ENCODE measurements around the gene TLL2.
"Not testable (repeated sequence)": the region's sequence is repeated elsewhere in the genome, so short reads cannot be mapped to it uniquely, and the experiment has no call there.

The TLL2 gene

DNA sequence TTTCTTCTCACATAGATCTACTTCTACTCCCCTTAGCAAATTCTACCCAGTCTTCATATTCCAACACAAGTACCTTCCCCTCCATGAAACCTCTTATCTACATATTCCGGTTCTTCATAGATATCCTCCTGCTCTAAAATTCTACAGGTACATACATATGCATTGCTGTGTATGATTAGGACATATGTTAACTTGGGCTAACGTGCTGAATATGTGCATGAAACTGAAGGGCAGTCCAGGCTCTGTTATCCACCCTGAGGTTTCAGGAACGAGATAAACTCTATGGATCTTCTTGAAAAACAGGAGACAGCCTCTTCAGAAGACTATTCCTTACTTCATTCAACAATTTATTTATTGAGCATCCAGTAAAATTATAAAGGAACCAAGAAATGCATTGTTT, 41.6 kb upstream of the TLL2 start:
- TF ChIP-seq NFRKB (IDR thresholded peaks at IDR 0.05) (no peak), LEF1 (IDR thresholded peaks at IDR 0.05; ENCODE audit: borderline replicate concordance) (no peak), SP1 (IDR thresholded peaks at IDR 0.05) (no peak)
- POLR2A ChIA-PET: no interaction called here
- CTCF ChIA-PET: no interaction called here
- no peak for DNase-seq (ENCODE audit: extremely low spot score)

DNA sequence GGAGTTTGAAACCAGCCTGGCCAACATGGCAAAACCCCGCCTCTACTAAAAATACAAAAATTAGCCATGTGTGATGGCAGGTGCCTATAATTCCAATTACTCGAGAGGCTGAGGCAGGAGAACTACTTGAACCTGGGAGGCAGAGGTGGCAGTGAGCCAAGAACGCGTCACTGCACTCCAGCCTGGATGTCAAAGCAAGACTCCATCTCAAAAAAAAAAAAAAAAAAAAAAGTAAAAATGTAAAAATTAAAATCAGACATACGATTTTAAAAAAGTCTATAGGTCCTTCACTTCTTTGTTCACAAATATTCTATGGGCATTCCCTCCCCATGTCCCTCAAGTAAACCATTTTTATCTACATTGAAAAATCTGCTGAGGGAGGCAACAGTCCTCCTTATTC, 34.9 kb upstream of the TLL2 start:
- no peak for DNase-seq (ENCODE audit: extremely low spot score)
- ChIA-PET POLR2A (no interaction called here), CTCF (no interaction called here)
- no peak for TF ChIP-seq FOXM1 (IDR thresholded peaks at IDR 0.05; ENCODE audit: borderline replicate concordance)
- no peak for TF ChIP-seq SUZ12 (IDR thresholded peaks at IDR 0.05)
- no peak for TF ChIP-seq FOXA1 (IDR thresholded peaks at IDR 0.05)
- TF ChIP-seq NFRKB (IDR thresholded peaks at IDR 0.05): no peak
- no peak for TF ChIP-seq SP1 (IDR thresholded peaks at IDR 0.05)
- no peak for TF ChIP-seq ELF4 (IDR thresholded peaks at IDR 0.05)
- TF ChIP-seq FOXK2 (IDR thresholded peaks at IDR 0.05): no peak
- TF ChIP-seq, protein P1, sequence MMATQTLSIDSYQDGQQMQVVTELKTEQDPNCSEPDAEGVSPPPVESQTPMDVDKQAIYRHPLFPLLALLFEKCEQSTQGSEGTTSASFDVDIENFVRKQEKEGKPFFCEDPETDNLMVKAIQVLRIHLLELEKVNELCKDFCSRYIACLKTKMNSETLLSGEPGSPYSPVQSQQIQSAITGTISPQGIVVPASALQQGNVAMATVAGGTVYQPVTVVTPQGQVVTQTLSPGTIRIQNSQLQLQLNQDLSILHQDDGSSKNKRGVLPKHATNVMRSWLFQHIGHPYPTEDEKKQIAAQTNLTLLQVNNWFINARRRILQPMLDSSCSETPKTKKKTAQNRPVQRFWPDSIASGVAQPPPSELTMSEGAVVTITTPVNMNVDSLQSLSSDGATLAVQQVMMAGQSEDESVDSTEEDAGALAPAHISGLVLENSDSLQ (IDR thresholded peaks at IDR 0.05): no peak
- TF ChIP-seq TARDBP (IDR thresholded peaks at IDR 0.05): no peak
- TF ChIP-seq L3MBTL2 (conservative IDR thresholded peaks at IDR 0.05): no peak
- TF ChIP-seq BHLHE40 (IDR thresholded peaks at IDR 0.05; ENCODE audit: borderline replicate concordance): no peak
- TF ChIP-seq HDGF (IDR thresholded peaks at IDR 0.05; ENCODE audit: borderline replicate concordance): no peak
- TF ChIP-seq ARNT (IDR thresholded peaks at IDR 0.05): no peak
- TF ChIP-seq ZNF384 (IDR thresholded peaks at IDR 0.05): no peak
- no peak for TF ChIP-seq CTBP1 (IDR thresholded peaks at IDR 0.05; ENCODE audit: borderline replicate concordance)
- TF ChIP-seq LEF1 (IDR thresholded peaks at IDR 0.05; ENCODE audit: borderline replicate concordance): no peak

DNA sequence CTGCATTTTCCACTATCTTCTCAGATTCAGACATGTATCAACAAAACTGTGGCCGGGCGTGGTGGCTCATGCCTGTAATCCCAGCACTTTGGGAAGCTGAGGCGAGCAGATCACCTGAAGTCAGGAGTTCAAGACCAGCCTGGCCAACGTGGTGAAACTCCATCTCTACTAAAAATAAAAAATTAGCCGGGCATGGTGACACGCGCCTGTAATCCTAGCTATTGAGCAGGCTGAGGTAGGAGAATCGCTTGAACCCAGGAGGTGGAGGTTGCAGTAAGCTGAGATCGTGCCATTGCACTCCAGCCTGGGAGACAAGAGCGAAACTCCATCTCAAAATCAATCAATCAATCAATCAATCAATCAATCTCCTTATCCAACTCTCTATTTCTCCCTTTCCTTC, 31.8 kb upstream of the TLL2 start:
- POLR2A ChIA-PET; DNase-seq (ENCODE audit: extremely low spot score): not testable (repeated sequence)
- CTCF ChIA-PET: interaction anchor here (0.7 to 0.9 kb wide), 2 partner anchors 43 to 173 kb away, joined by 3 to 4 read pairs; no protein-coding TSS in a partner anchor

DNA sequence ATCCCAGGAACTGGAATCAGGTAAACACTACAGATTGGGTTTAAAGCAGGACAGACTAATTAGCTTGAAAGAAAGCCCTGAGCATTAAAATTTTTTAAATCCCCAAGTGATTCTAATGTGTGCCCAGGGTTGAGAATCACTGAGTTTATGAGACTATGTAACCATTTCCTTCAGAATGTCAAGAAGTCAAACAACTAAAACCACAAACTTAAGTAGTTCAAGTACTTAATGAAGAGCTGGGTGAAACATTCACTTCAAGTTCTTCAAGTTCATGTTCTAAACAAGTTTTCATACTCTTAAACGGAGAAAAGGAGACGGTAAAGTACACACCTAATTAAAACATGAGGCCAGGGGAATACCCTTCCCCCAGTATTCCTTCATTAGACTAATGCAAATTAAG, 28.2 kb upstream of the TLL2 start:
- no peak for DNase-seq (ENCODE audit: extremely low spot score)
- TF ChIP-seq CTBP1 (IDR thresholded peaks at IDR 0.05; ENCODE audit: borderline replicate concordance): no peak
- no peak for TF ChIP-seq ELF4 (IDR thresholded peaks at IDR 0.05)
- no peak for TF ChIP-seq L3MBTL2 (conservative IDR thresholded peaks at IDR 0.05)
- no peak for TF ChIP-seq SUZ12 (IDR thresholded peaks at IDR 0.05)
- no peak for TF ChIP-seq ZNF384 (IDR thresholded peaks at IDR 0.05)
- TF ChIP-seq FOXK2 (IDR thresholded peaks at IDR 0.05): no peak
- no peak for TF ChIP-seq FOXM1 (IDR thresholded peaks at IDR 0.05; ENCODE audit: borderline replicate concordance)
- no peak for TF ChIP-seq FOXA1 (IDR thresholded peaks at IDR 0.05)
- no peak for TF ChIP-seq TARDBP (IDR thresholded peaks at IDR 0.05)
- TF ChIP-seq SP1 (IDR thresholded peaks at IDR 0.05): no peak
- TF ChIP-seq BHLHE40 (IDR thresholded peaks at IDR 0.05; ENCODE audit: borderline replicate concordance): no peak
- no peak for TF ChIP-seq NFRKB (IDR thresholded peaks at IDR 0.05)
- CTCF ChIA-PET: no interaction called here
- POLR2A ChIA-PET: no interaction called here

DNA sequence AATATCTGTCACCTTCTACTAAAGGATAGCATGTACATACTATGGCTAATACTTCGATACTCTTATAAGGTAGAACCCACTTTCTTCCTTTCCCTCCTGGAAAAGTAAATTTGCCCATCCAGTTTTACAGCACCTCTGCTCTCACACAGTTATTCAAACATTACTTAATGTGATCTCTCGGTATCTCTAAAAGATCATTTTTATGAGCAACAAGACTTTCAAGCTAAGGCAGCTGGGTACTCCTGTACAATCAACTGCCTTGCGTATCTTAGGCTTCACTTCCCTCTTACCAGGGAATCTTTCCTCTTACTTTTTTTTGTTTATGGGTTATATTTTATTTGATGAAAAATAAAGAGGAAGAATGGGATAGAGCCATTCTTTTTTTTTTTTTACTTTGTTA, 26.5 kb upstream of the TLL2 start:
- DNase-seq (ENCODE audit: extremely low spot score): no peak
- ChIA-PET CTCF (no interaction called here), POLR2A (no interaction called here)
- TF ChIP-seq FOXK2 (IDR thresholded peaks at IDR 0.05) (no peak), FOXM1 (IDR thresholded peaks at IDR 0.05; ENCODE audit: borderline replicate concordance) (no peak), CTBP1 (IDR thresholded peaks at IDR 0.05; ENCODE audit: borderline replicate concordance) (no peak), L3MBTL2 (conservative IDR thresholded peaks at IDR 0.05) (no peak), NFRKB (IDR thresholded peaks at IDR 0.05) (no peak), ZNF384 (IDR thresholded peaks at IDR 0.05) (no peak), SP1 (IDR thresholded peaks at IDR 0.05) (no peak), SUZ12 (IDR thresholded peaks at IDR 0.05) (no peak), BHLHE40 (IDR thresholded peaks at IDR 0.05; ENCODE audit: borderline replicate concordance) (no peak), ARNT (IDR thresholded peaks at IDR 0.05) (no peak), HDGF (IDR thresholded peaks at IDR 0.05; ENCODE audit: borderline replicate concordance) (no peak), TARDBP (IDR thresholded peaks at IDR 0.05) (no peak), FOXA1 (IDR thresholded peaks at IDR 0.05) (no peak), ELF4 (IDR thresholded peaks at IDR 0.05) (no peak), LEF1 (IDR thresholded peaks at IDR 0.05; ENCODE audit: borderline replicate concordance) (no peak)
- TF ChIP-seq, protein P1 (IDR thresholded peaks at IDR 0.05): no peak

DNA sequence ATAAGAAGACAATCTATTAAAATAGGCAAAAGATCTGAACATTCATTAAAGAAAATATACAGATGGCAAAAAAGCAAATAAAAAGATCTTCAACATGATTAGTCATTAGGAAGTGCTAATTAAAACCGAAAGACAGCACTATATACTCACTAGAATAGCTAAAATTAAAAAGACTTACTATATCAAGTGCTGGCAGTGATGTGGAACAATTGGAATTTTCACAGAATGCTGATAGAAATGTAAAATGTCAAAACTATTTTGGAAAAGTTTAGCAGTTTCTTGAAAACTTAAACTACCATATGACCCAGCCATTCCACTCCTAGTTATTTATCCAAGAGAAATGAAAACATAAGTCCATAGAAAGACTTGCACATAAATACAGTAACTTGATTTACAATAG, 25.0 kb upstream of the TLL2 start:
- POLR2A ChIA-PET: no interaction called here
- CTCF ChIA-PET: interaction anchor here (0.6 kb wide), 1 partner anchor 17 kb away, joined by 3 read pairs; no protein-coding TSS in a partner anchor
- DNase-seq (ENCODE audit: extremely low spot score): no peak
- TF ChIP-seq L3MBTL2 (conservative IDR thresholded peaks at IDR 0.05) (no peak), FOXK2 (IDR thresholded peaks at IDR 0.05) (no peak), SUZ12 (IDR thresholded peaks at IDR 0.05) (no peak), SP1 (IDR thresholded peaks at IDR 0.05) (no peak), LEF1 (IDR thresholded peaks at IDR 0.05; ENCODE audit: borderline replicate concordance) (no peak), FOXM1 (IDR thresholded peaks at IDR 0.05; ENCODE audit: borderline replicate concordance) (no peak), TARDBP (IDR thresholded peaks at IDR 0.05) (no peak), NFRKB (IDR thresholded peaks at IDR 0.05) (no peak), CTBP1 (IDR thresholded peaks at IDR 0.05; ENCODE audit: borderline replicate concordance) (no peak), ARNT (IDR thresholded peaks at IDR 0.05) (no peak), BHLHE40 (IDR thresholded peaks at IDR 0.05; ENCODE audit: borderline replicate concordance) (no peak), ELF4 (IDR thresholded peaks at IDR 0.05) (no peak), HDGF (IDR thresholded peaks at IDR 0.05; ENCODE audit: borderline replicate concordance) (no peak), FOXA1 (IDR thresholded peaks at IDR 0.05) (no peak), ZNF384 (IDR thresholded peaks at IDR 0.05) (no peak)
- TF ChIP-seq, protein P1 (IDR thresholded peaks at IDR 0.05): no peak

Measured in HEK293T (cell line).